ENCODE results near the gene GOLT1B. TPM values are rescaled to one million over a fixed set of nuclear protein-coding genes. Genes with fewer than 3 reads are reported as not detected.

The GOLT1B gene
- total RNA-seq, 2 experiments from 2014 or later: 37.3 to 37.5 TPM

Other genes starting within 250 kb of the GOLT1B start
- not detected for gene SLCO1A2, start 166.9 kb upstream of the GOLT1B start, total RNA-seq
- not detected for gene IAPP, start 128.9 kb upstream of the GOLT1B start, total RNA-seq
- 10 to 100 TPM; 25.3 to 28.7 TPM for gene PYROXD1, start 64.1 kb upstream of the GOLT1B start, total RNA-seq
- 10 to 100 TPM; 92.3 to 92.6 TPM for gene RECQL, start 154 bp upstream of the GOLT1B start, total RNA-seq
- gene SPX, start 24.5 kb downstream of the GOLT1B start, total RNA-seq: not detected
- not detected for gene GYS2, start 103.1 kb downstream of the GOLT1B start, total RNA-seq
- 1,000 to 10,000 TPM; 1,063 to 1,149 TPM for gene LDHB, start 156.1 kb downstream of the GOLT1B start, total RNA-seq